SU-DHL-6 (cell line): ENCODE data around the gene CAMK1D.

Source experiments
- H2AFZ ChIP-seq: fragments of 200-600 bp; sonication (generic); 2 replicates; pipeline ENCODE4 v1.6.1; 2014; ENCODE audit warnings: low read depth, mild to moderate bottlenecking, moderate library complexity, mixed read lengths, antibody characterized with exemption, low read length; ENCODE audit not compliant: severe bottlenecking
- H3F3A ChIP-seq: fragments of 200-600 bp; shearing (Covaris generic); 2 replicates; pipeline ENCODE4 v1.6.0; 2016; ENCODE audit warnings: antibody characterized with exemption, mild to moderate bottlenecking; ENCODE audit not compliant: insufficient read depth
- H3K27ac ChIP-seq: fragments of 200-600 bp; sonication (generic); 2 replicates; pipeline ENCODE4 v1.5.1; 2016; ENCODE audit warnings: low read depth, mild to moderate bottlenecking, low read length, moderate library complexity, mixed read lengths
- H3K27me3 ChIP-seq: fragments of 200-600 bp; sonication (generic), shearing (Covaris generic); 2 replicates; pipeline ENCODE4 v1.6.0; 2014; ENCODE audit warnings: mild to moderate bottlenecking, low read length
- H3K36me3 ChIP-seq: fragments of 200-600 bp; sonication (generic); 2 replicates; pipeline ENCODE4 v1.6.1; 2014; ENCODE audit warnings: mild to moderate bottlenecking, low read length, mixed read lengths
- H3K4me2 ChIP-seq: fragments of 300-600, 200-600 bp; shearing (Covaris generic), sonication (generic); 2 replicates; pipeline ENCODE4 v1.6.0; 2014; ENCODE audit warnings: low read length, low read depth, mild to moderate bottlenecking; ENCODE audit not compliant: poor library complexity, severe bottlenecking
- H3K4me3 ChIP-seq: fragments of 200-600 bp; sonication (generic); 2 replicates; pipeline ENCODE4 v1.5.1; 2014; ENCODE audit warnings: antibody characterized with exemption, low read length, mild to moderate bottlenecking, mixed read lengths; ENCODE audit not compliant: insufficient read depth, poor library complexity, severe bottlenecking
- H3K79me2 ChIP-seq: fragments of 200-600 bp; sonication (generic); 2 replicates; pipeline ENCODE4 v1.6.1; 2014; ENCODE audit warnings: mild to moderate bottlenecking, low read length, moderate library complexity; ENCODE audit not compliant: insufficient read depth
- H3K9ac ChIP-seq: fragments of 200-600 bp; sonication (generic); 2 replicates; pipeline ENCODE4 v1.7.0; 2014; ENCODE audit warnings: mild to moderate bottlenecking, low read length
- H3K9me2 ChIP-seq: fragments of 200-600 bp; sonication (generic); replicated peaks from 2 replicates; pipeline ENCODE4 v1.6.1; 2014; ENCODE audit warnings: low read length; ENCODE audit not compliant: insufficient read depth
- H3K9me3 ChIP-seq: fragments of 200-600 bp; sonication (generic); 2 replicates; pipeline ENCODE4 v1.6.1; 2014; ENCODE audit warnings: low read length, mixed read lengths; ENCODE audit not compliant: insufficient read depth
- H4K20me1 ChIP-seq: fragments of 200-600 bp; sonication (generic); 2 replicates; pipeline ENCODE4 v1.6.1; 2014; ENCODE audit warnings: low read depth, mild to moderate bottlenecking, antibody characterized with exemption, low read length, moderate library complexity, mixed read lengths
- CTCF ChIP-seq: fragments of 200-600 bp; sonication (generic); IDR thresholded peaks from one replicate; pipeline ENCODE4 v1.5.1; 2017; ENCODE audit warnings: antibody characterized with exemption, mild to moderate bottlenecking, low read length, moderate library complexity; ENCODE audit not compliant: insufficient read depth, poor library complexity, severe bottlenecking
- EZH2phosphoT487 ChIP-seq: fragments of 200-600 bp; sonication (generic), shearing (Covaris generic); conservative IDR thresholded peaks from 2 replicates; pipeline ENCODE4 v1.6.1; 2018; ENCODE audit warnings: mild to moderate bottlenecking, antibody characterized with exemption, low read length, moderate library complexity, mixed read lengths

CAMK1D gene

DNA sequence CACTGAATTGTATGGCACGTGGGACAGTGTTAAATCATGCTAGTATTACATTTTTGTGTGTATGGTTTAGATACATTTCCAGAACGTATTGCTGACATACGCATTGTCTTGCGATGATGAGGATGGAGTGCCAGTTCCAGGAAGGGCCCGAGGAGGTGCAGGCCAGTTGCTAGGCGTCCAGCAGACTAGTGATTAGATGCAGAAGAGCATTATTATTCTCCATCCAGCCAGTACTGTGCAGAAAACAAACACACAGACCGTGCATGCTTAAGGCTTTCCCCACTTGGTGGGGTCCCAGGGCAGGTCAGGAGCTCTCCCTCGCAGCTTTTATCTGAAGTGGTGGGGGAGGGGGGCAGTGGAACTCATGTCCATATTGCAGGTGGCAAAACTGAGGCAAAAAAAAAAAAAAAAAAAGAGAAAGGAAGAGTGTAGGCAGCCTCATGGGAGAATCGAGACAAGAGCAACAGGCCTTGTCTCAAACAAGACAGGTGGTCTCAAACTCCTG, 189.2 kb downstream of the CAMK1D start:
- Histone ChIP-seq H3K4me2 (no peak overlapping the region), H3K36me3 (no peaks in the 10 kb centered on the region), H3K9ac (no peak overlapping the region), H3K9me3 (no peaks in the 10 kb centered on the region), H4K20me1 (no peaks in the 10 kb centered on the region; the same call in 1 of the 2 replicates), H3K79me2 (peaks cover 98% of the 10 kb centered on the region), H3K4me3 (no peak overlapping the region), H3F3A (peaks cover 7% of the 10 kb centered on the region; the same call in 1 of the 2 replicates), H3K9me2 (no peaks in the 10 kb centered on the region), H2AFZ (no peak overlapping the region), H3K27me3 (no peaks in the 10 kb centered on the region), H3K27ac (no peak overlapping the region)
- no peak for TF ChIP-seq EZH2phosphoT487
- no peak for TF ChIP-seq CTCF

DNA sequence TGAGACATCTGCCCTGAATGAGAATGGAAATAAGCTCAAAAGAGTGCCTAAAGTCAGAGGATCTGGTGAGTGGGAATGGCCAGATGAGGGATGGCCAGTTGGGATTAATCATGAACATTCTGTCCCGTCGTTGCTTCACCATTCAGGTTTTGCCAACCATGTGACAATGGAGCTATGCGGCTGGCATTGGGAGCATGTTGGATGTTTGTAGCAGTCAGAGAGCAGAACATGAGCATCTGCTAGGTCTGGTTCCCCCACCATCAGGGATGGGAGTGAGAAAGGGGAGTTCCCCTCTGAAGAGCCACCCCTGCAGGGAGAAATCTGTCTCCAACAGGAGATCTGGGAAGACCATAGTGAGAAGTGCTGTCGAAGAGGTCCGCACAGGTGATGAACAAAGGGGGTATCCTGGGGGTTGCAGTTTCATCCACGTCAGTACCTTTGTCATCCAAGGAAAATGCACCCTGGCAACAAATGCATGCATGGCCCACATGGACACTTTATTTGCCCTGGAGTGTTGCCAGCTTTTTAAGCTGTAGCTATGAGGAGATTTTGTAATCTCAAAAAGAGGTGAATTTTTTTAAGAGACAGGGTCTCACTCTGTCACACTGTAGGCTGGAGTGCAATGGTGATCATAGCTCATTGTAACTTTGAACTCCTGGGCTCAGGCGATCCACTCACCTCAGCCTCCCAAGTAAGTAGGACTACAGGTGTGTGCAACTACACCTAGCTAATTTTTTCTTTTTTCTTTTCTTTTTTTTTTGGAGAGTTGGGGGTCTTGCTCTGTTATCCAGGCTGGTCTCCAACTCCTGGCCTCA, 190.2 kb downstream of the CAMK1D start:
- no peak overlapping the region for H3K9ac ChIP-seq
- no peak for TF ChIP-seq EZH2phosphoT487
- TF ChIP-seq CTCF, result no peak
- H3K79me2 ChIP-seq, result peaks cover 100% of the 10 kb centered on the region
- H2AFZ ChIP-seq, result no peak overlapping the region
- no peaks in the 10 kb centered on the region for H3K36me3 ChIP-seq
- no peak overlapping the region for H3K27ac ChIP-seq
- peaks cover 7% of the 10 kb centered on the region; the same call in 1 of the 2 replicates for H3F3A ChIP-seq
- no peaks in the 10 kb centered on the region; the same call in 1 of the 2 replicates for H4K20me1 ChIP-seq
- no peaks in the 10 kb centered on the region for H3K9me3 ChIP-seq
- H3K27me3 ChIP-seq, result no peaks in the 10 kb centered on the region
- H3K4me2 ChIP-seq, result no peak overlapping the region
- H3K9me2 ChIP-seq, result no peaks in the 10 kb centered on the region
- no peak overlapping the region for H3K4me3 ChIP-seq

DNA sequence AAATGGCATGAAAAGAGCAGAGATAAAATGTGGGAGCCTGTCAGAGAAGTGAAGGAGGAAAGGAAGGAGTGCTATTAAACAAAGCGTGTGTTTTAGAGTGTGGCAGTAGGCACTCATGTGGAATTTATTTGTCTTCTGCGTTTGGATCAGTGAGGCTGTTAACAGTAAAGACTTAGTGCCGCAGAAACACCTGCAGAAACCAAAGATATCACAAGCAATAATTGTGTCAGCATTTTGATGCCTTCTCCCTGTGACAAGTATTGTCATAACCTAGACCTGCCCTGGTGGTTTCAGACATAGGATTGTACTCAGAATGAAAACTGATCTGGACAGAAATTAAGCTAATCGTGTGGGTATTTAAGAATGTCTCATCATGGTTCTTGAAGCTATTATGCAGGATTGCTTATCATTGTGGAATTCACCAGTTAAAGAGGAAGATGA, 191.0 kb downstream of the CAMK1D start:
- TF ChIP-seq EZH2phosphoT487 (no peak), CTCF (no peak)
- Histone ChIP-seq H3K79me2 (peaks cover 99% of the 10 kb centered on the region), H4K20me1 (no peaks in the 10 kb centered on the region; the same call in 1 of the 2 replicates), H3K4me3 (no peak overlapping the region), H3K9me2 (no peaks in the 10 kb centered on the region), H3K36me3 (no peaks in the 10 kb centered on the region), H3K9ac (no peak overlapping the region), H2AFZ (no peak overlapping the region), H3K9me3 (no peaks in the 10 kb centered on the region), H3K27ac (no peak overlapping the region; the same call in 1 of the 2 replicates), H3K4me2 (no peak overlapping the region), H3K27me3 (no peaks in the 10 kb centered on the region), H3F3A (peaks cover 7% of the 10 kb centered on the region; the same call in 1 of the 2 replicates)
